H54 (cell line): ENCODE results near the gene UBAP2L.
"Not testable (repeated sequence)": the region's sequence is repeated elsewhere in the genome, so short reads cannot be mapped to it uniquely, and the experiment has no call there.

Source experiments
- DNase-seq: peaks from one replicate; pipeline ENCODE4 v3.0.0; 2011; ENCODE audit warnings: low spot score, mixed read lengths; ENCODE audit not compliant: insufficient read length
- FAIRE-seq: peaks from 3 replicates; lab custom pipeline; 2011; peaks lifted over from hg19 to GRCh38; lab: Jason Lieb, UNC
- POLR2A ChIP-seq: IDR thresholded peaks from 2 replicates; pipeline ENCODE4 v1.6.1; 2011; ENCODE audit warnings: low read depth, mild to moderate bottlenecking, low read length

The UBAP2L gene

GRCh38 chr1:154288661-154289060 lies 67.9 kb downstream of the UBAP2L start:
- no peak for TF ChIP-seq POLR2A
- FAIRE-seq, result no peak
- DNase-seq, result no peak

DNA sequence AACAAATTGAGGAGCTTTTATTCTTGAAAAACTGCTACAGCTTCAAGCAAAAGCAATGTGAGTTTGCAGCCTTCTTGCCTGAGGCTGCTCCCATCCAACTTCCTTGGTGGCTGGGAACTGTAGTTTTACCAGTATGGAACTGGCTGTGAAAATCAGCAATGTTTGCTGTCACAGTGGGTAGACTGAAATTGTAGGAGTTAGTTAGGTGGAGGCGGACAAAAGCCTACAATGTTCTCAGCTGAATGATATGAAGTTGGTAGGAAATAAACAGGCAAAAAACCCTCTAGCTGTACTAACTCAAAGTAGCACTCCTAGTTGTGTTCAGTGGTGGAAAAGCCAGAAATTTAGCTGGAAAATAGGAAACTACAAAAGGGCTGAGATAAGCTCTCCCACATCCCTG lies 70.2 kb downstream of the UBAP2L start:
- FAIRE-seq, result no peak
- TF ChIP-seq POLR2A, result no peak

GRCh38 chr1:154295408-154296235 lies 74.9 kb downstream of the UBAP2L start:
- no peak for TF ChIP-seq POLR2A
- DNase-seq (no peak), FAIRE-seq (no peak)

More for the DNA sequence above, 70.2 kb downstream of the UBAP2L start:
- no peak for DNase-seq

DNA sequence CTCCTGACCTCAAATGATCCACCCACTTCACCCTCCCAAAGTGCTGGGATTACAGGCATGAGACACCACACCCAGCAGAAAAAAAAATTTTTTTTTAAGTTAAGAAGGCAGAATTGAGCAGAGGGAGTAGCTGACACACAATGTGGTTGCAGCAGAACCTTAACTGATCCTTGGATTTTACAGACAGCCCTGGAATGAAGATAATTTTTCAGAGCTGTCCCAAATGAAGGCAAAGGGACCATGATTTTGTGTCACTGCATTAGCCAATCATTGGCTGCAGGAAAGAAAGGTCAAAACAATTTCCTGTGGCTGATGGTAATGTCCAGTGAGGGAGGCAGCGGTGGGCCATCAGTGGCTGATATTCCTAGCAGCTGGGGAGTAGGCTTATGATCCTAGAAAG lies 80.8 kb downstream of the UBAP2L start:
- FAIRE-seq, result no peak
- DNase-seq, result no peak
- no peak for TF ChIP-seq POLR2A

GRCh38 chr1:154304664-154305337 lies 84.0 kb downstream of the UBAP2L start:
- no peak for TF ChIP-seq POLR2A
- no peak for FAIRE-seq
- no peak for DNase-seq

DNA sequence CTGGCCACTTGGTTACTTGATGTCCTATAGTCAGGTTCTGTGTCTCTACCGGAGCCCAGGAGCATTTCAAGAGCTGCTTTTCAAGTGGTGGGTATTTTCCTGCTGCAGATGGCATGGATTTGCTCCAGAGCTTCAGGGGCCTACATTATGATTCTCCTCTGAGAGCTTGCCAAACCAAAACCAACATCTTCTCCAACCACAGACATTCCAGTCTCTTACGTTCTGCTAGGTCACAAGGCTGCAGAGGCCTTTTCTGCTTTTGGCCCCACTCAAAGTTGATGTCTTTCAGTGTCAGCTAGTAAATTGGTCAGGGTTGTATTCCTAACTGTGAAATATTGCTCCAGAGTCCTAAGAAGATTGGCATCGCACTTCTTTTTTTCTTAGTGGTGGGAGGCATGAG lies 85.4 kb downstream of the UBAP2L start:
- FAIRE-seq (no peak), DNase-seq (no peak)
- TF ChIP-seq POLR2A, result no peak

GRCh38 chr1:154307670-154308270 lies 87.0 kb downstream of the UBAP2L start:
- not testable (repeated sequence) for FAIRE-seq, DNase-seq

GRCh38 chr1:154309136-154309535 lies 88.4 kb downstream of the UBAP2L start:
- FAIRE-seq, DNase-seq: not testable (repeated sequence)

GRCh38 chr1:154312229-154313065 lies 91.7 kb downstream of the UBAP2L start:
- FAIRE-seq, result not testable (repeated sequence)

DNA sequence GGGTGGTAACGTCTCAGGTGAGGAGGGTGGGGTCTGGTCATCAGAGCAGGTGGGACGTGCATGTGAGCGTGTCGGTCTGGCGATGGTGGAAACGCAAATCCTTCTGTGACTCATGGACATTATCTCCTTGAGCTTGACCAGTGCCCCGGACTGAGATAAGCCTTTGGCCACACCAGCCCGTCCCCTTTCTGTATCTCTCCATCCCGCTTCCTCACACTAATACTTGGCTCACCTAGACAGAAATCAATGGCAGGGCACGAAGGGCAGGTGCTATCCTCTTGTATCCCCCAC lies 92.3 kb downstream of the UBAP2L start:
- no peak for FAIRE-seq
- TF ChIP-seq POLR2A, result no peak
- no peak for DNase-seq

More at GRCh38 chr1:154312229-154313065, 91.7 kb downstream of the UBAP2L start:
- not testable (repeated sequence) for DNase-seq

DNA sequence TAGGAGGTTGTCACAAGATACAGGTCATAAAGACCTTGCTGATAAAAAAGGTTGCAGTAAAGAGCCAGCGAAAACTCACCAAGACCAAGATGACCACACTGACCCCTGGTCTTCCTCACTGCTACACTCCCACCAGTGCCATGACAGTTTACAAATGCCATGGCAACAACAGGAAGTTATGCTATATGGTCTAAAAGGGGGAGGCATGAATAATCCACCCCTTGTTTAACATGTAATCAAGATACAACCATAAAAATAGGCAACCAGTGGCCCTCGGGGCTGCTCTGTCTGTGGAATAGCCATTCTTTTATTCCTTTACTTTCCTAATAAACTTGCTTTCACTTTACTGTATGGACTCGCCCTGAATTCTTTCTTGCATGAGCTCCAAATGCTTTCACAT lies 93.5 kb downstream of the UBAP2L start:
- FAIRE-seq, DNase-seq: not testable (repeated sequence)

- FAIRE-seq, result no peak
- no peak for TF ChIP-seq POLR2A
- no peak for DNase-seq
Measured at GRCh38 chr1:154316704-154317103, 95.9 kb downstream of the UBAP2L start.

GRCh38 chr1:154318386-154318785 lies 97.6 kb downstream of the UBAP2L start:
- FAIRE-seq (no peak), DNase-seq (no peak)
- no peak for TF ChIP-seq POLR2A
